AG04450 (cell line): ENCODE measurements around the gene BOK. TPM values are rescaled to one million over a fixed set of nuclear protein-coding genes. Genes with fewer than 3 reads are reported as not detected.

Source experiments
- CTCF ChIA-PET: fragments of 300-600, 350-600 bp; formaldehyde crosslinking; extraction: SDS; loops from one replicate; lab custom pipeline; 2022; ENCODE audit warnings: antibody characterized with exemption, inconsistent platforms; lab: Charles Lee
- POLR2A ChIA-PET: fragments of 350-600 bp; formaldehyde crosslinking; extraction: SDS; loops from one replicate; lab custom pipeline; 2021; ENCODE audit warnings: antibody characterized with exemption, inconsistent platforms; lab: Yijun Ruan, JAX
- DNase-seq: peaks from one replicate; pipeline ENCODE4 v3.0.0-alpha.2; 2011; ENCODE audit warnings: low read depth, low spot score
- H3K27ac ChIP-seq: one replicate; pipeline ENCODE4 v1.5.1; 2012; ENCODE audit warnings: low read depth, low read length, control low read depth
- H3K27me3 ChIP-seq: one replicate; pipeline ENCODE4 v1.6.0; 2012; ENCODE audit warnings: low read length; ENCODE audit not compliant: control insufficient read depth, insufficient read depth
- H3K4me3 ChIP-seq: 2 replicates; pipeline ENCODE4 v1.5.1; 2011; ENCODE audit warnings: mild to moderate bottlenecking, low read depth, low read length, control low read depth
- H3K9me3 ChIP-seq: 2 replicates; pipeline ENCODE4 v1.5.1; 2012; ENCODE audit warnings: low read length; ENCODE audit not compliant: control insufficient read depth, insufficient read depth
- polyA plus RNA-seq: library from polyadenylated mRNA; depleted of rRNA; stranded (reverse); fragments of >200 nt; gene quantifications from 2 replicates; pipeline ENCODE4 v1.2.3, GENCODE V29; 2011
- TF ChIP-seq, protein P1 (sequence below): IDR thresholded peaks from 2 replicates; pipeline ENCODE4 v1.5.1; 2011; ENCODE audit warnings: low read depth, low read length, control low read depth, inconsistent platforms

Gene BOK
- polyA plus RNA-seq, 1 experiment: 18.6 TPM

DNA sequence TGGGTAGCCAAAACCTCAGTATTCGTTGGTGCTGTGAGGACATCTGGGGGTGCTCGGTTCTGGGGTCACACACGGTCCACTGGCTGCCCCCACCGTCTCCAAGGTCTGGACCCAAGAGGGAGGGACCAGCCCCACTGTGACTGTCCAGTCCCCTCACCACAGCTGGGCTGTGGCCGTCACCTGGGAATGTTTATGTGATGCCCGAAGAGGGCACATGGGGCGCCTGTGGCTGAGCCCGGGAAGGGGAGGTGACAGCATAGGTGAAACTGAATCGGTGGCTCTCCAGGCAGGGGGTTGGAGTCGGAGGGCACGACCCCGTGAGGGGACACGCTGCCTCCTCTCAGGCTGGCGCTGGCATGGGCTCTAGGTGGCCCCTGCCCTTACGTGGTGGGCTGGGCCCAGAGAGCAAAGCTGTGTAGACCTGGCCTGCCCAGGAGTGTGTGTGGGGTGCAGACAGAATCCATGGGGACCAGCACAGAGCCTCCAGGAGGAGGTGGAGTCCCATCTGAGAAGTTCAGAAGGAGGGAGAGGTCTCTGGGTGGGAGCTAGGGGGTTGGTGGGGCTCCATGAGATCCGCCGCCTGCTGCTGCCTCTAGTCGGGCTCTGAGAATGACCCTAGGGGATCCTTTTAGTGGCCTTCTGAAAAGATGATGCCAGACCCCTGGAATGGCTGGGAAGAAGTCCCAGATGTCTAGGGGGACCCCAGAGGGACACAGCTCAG is 1.8 kb downstream of the BOK start:
- H3K9me3 ChIP-seq: peaks cover 12% of the 10 kb centered on the region
- ChIA-PET CTCF (no interaction called here), POLR2A (interaction anchor here (0.8 to 1.1 kb wide), 2 partner anchors 10 to 46 kb away, joined by 3 to 17 read pairs; no protein-coding TSS in a partner anchor)
- no peak overlapping the region for H3K27ac ChIP-seq
- TF ChIP-seq, protein P1, sequence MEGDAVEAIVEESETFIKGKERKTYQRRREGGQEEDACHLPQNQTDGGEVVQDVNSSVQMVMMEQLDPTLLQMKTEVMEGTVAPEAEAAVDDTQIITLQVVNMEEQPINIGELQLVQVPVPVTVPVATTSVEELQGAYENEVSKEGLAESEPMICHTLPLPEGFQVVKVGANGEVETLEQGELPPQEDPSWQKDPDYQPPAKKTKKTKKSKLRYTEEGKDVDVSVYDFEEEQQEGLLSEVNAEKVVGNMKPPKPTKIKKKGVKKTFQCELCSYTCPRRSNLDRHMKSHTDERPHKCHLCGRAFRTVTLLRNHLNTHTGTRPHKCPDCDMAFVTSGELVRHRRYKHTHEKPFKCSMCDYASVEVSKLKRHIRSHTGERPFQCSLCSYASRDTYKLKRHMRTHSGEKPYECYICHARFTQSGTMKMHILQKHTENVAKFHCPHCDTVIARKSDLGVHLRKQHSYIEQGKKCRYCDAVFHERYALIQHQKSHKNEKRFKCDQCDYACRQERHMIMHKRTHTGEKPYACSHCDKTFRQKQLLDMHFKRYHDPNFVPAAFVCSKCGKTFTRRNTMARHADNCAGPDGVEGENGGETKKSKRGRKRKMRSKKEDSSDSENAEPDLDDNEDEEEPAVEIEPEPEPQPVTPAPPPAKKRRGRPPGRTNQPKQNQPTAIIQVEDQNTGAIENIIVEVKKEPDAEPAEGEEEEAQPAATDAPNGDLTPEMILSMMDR: no peak
- H3K4me3 ChIP-seq: peak overlapping the region; percentile 68
- H3K27me3 ChIP-seq: no peaks in the 10 kb centered on the region
- DNase-seq: no peak

DNA sequence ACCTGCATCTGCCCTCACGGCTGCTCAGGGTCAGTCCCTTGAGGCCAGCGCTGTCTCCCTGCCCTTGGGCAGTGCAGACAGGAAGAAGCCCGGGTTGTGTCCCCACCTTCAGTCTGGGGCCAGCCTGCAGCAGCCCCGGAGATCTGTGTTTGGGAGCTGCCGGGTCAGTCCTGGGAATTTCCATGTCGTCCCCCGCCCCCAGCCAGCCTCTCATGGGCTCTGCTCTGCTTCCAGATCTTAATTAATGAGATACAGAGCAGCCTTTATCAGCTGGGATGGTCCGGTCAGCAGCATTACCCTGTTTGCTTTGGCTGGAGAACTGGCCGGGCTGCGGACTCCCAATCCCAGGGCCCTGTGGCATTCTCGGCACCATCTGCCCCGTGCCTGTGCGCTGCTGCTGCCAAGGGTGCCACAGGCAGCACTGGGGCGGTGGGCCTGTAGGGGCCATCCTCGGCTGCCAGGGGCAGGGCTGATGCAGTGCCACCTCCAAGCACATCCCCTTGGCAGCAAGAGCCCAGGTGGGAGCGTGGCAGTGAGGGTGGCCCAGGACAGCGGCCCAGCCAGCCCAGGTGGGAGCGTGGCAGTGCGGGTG is 2.4 kb downstream of the BOK start:
- peaks cover 9% of the 10 kb centered on the region for H3K9me3 ChIP-seq
- H3K27me3 ChIP-seq: no peaks in the 10 kb centered on the region
- TF ChIP-seq, protein P1: no peak
- DNase-seq: no peak
- POLR2A ChIA-PET: no interaction called here
- H3K27ac ChIP-seq: peak overlapping the region; percentile 11
- H3K4me3 ChIP-seq: peak overlapping the region; percentile 68
- CTCF ChIA-PET: no interaction called here

DNA sequence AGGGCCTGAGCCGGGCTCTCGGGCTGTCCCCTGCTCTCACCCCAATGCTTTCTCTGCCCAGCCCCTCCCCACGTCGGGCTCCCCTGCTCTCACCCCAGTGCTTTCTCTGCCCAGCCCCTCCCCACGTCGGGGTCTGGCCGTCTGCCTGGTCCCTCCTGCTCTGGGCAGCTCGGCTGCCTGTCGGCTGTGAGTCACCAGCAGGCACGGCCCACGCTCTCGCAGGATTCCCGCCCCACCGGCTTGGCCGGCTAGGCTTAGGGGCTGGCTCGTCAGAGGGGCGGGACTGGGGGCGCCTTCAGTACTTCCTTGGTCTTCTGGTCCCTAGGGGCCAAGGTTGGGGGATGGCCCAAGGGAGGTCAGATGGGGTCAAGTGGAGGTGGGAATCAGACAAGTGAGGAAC is 3.3 kb downstream of the BOK start:
- Histone ChIP-seq H3K27ac (no peak overlapping the region), H3K9me3 (peaks cover 4% of the 10 kb centered on the region), H3K4me3 (no peak overlapping the region), H3K27me3 (no peaks in the 10 kb centered on the region)
- TF ChIP-seq, protein P1: no peak
- POLR2A ChIA-PET: no interaction called here
- CTCF ChIA-PET: no interaction called here
- no peak for DNase-seq

DNA sequence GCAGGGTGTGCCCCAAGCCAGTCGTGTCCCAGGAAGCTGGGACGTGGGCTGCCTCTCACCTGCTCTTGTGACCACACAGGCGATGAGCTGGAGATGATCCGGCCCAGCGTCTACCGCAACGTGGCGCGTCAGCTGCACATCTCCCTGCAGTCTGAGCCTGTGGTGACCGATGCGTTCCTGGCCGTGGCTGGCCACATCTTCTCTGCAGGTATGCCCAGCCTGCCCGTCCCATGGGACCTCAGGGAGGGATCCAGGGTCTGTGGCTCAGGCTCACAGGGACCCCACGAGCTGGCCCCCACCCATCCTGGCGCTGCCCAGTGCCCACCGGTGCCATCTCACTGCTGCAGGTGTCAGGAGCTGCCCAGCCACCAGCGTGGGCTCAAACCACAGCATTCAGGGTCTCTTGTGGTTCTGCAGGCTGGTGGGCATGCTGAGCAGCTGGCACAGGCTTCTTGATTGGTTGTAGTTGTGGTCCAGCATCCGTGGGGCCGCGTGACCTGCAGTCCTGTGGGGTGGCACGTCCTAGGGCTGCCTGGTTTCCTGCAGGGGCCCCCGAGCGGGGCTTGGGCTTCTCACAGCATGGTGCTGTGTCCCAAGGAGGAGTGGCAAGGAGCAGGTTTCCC is 3.8 kb downstream of the BOK start:
- POLR2A ChIA-PET: no interaction called here

More for the DNA sequence above, 3.8 kb downstream of the BOK start:
- TF ChIP-seq, protein P1: no peak
- Histone ChIP-seq H3K9me3 (peaks cover under 1% of the 10 kb centered on the region), H3K4me3 (no peak overlapping the region), H3K27ac (no peak overlapping the region), H3K27me3 (no peaks in the 10 kb centered on the region)
- CTCF ChIA-PET: no interaction called here
- no peak for DNase-seq
